ENCODE results near the gene RIMS1. TPM values are rescaled to one million over a fixed set of nuclear protein-coding genes. Genes with fewer than 3 reads are reported as not detected.

The RIMS1 gene
- total and polyA plus RNA-seq, 12 donors: 0.06 to 9.2 (median 1.5) TPM; not detected in 2

- no peaks in the 10 kb centered on the region for H3K27me3 ChIP-seq
- no peak overlapping the region for H3K27ac ChIP-seq
- WGBS, 4 donors: 71 to 85% (median 81%) methylated on average over 4 to 9 of the region's 9 CpGs
- no peak overlapping the region for H3K4me3 ChIP-seq
- intact Hi-C loops (cut with DNase I): no loop called here
- TF ChIP-seq CTCF (IDR thresholded peaks at IDR 0.05) (no peak), POLR2A (IDR thresholded peaks at IDR 0.05) (no peak)
- no peaks in the 10 kb centered on the region for H3K4me1 ChIP-seq (replicated peaks in 1 of 2)
- no peaks in the 10 kb centered on the region for H3K36me3 ChIP-seq (replicated peaks in 1 of 2)
- DNase-seq: no peak
- H3K9me3 ChIP-seq (replicated peaks in 1 of 3): no peaks in the 10 kb centered on the region
These were observed 430.5 kb downstream of the RIMS1 start for GRCh38 chr6:72316675-72317380.

- intact Hi-C loops (cut with DNase I): no loop called here
- H3K27me3 ChIP-seq: no peaks in the 10 kb centered on the region
- no peaks in the 10 kb centered on the region for H3K9me3 ChIP-seq (replicated peaks in 1 of 3)
- no peak for TF ChIP-seq CTCF (IDR thresholded peaks at IDR 0.05)
- no peak for TF ChIP-seq POLR2A (IDR thresholded peaks at IDR 0.05)
- no peaks in the 10 kb centered on the region for H3K36me3 ChIP-seq (replicated peaks in 1 of 2)
- no peak overlapping the region for H3K4me3 ChIP-seq
- no peak overlapping the region for H3K27ac ChIP-seq
- H3K4me1 ChIP-seq (replicated peaks in 1 of 2): no peaks in the 10 kb centered on the region
- DNase-seq: no peak
These were observed 435.4 kb downstream of the RIMS1 start for GRCh38 chr6:72321788-72322187.

GRCh38 chr6:72322771-72323170 lies 436.4 kb downstream of the RIMS1 start:
- Histone ChIP-seq H3K27me3 (no peaks in the 10 kb centered on the region), H3K4me3 (no peak overlapping the region), H3K36me3 (replicated peaks in 1 of 2) (no peaks in the 10 kb centered on the region), H3K27ac (no peak overlapping the region), H3K4me1 (replicated peaks in 1 of 2) (no peaks in the 10 kb centered on the region), H3K9me3 (replicated peaks in 1 of 3) (no peaks in the 10 kb centered on the region)
- intact Hi-C loops (cut with DNase I): no loop called here
- no peak for TF ChIP-seq CTCF (IDR thresholded peaks at IDR 0.05)
- no peak for TF ChIP-seq POLR2A (IDR thresholded peaks at IDR 0.05)
- WGBS, 4 donors: 33 to 49% (median 36%) methylated on average over 2 of the region's 2 CpGs
- DNase-seq: no peak

DNA sequence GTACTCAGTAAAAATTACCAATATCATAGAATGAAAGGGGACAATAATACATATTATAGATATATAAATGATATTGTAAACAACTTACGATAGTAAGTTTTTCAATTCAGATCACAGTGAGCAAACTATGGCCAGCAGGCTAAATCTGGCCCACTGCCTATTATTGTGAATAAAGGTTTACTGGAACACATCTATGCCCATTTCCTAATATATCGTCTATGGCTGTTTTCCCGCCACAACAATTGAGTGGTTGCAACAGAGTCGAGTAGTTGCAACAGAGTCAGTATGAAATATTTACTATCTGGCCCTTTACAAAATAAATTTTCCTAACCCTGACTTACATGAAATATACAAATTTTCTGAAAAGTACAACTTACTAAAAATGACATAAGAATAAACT lies 438.2 kb downstream of the RIMS1 start:
- no peaks in the 10 kb centered on the region for H3K4me1 ChIP-seq (replicated peaks in 1 of 2)
- no peaks in the 10 kb centered on the region for H3K36me3 ChIP-seq (replicated peaks in 1 of 2)
- intact Hi-C loops (cut with DNase I): no loop called here
- no peak for DNase-seq
- no peaks in the 10 kb centered on the region for H3K27me3 ChIP-seq
- no peaks in the 10 kb centered on the region for H3K9me3 ChIP-seq (replicated peaks in 1 of 3)
- WGBS, 4 donors: 61 to 79% (median 74%) methylated on average over 4 of the region's 4 CpGs
- no peak overlapping the region for H3K27ac ChIP-seq
- TF ChIP-seq CTCF (IDR thresholded peaks at IDR 0.05) (no peak), POLR2A (IDR thresholded peaks at IDR 0.05) (no peak)
- H3K4me3 ChIP-seq: no peak overlapping the region

All from adrenal gland (tissue), 12 donors.